Panc1 (cell line): ENCODE measurements around the gene CENPP. TPM values are rescaled to one million over a fixed set of nuclear protein-coding genes. Genes with fewer than 3 reads are reported as not detected.

Source experiments
- ATAC-seq: fragments of 200-7000 bp; cut with Tn5 transposase; 2 replicates; pipeline ENCODE4 v1.9.1; 2020; ENCODE audit warnings: mild to moderate bottlenecking, moderate library complexity
- BruUV-seq: library from RNA; stranded (reverse); fragments of 400-500 nt; replicated peaks from 2 replicates; lab custom pipeline; 2021; lab: Mats Ljungman, UMichigan
- CTCF ChIA-PET: fragments of 300-600 bp; sonication (Branson Sonifier 250); formaldehyde crosslinking; loops from one replicate; lab custom pipeline; 2022; ENCODE audit warnings: antibody characterized with exemption; lab: Charles Lee
- POLR2A ChIA-PET: fragments of 300-600 bp; sonication (Branson Sonifier 250); formaldehyde crosslinking; loops from one replicate; lab custom pipeline; 2022; ENCODE audit warnings: antibody characterized with exemption; lab: Charles Lee
- DNase-seq: peaks from one replicate; pipeline ENCODE4 v3.0.0-alpha.2; 2010; ENCODE audit warnings: low read depth, low spot score
- H3K27ac ChIP-seq: 2 replicates; pipeline ENCODE4 v1.5.1; 2011; ENCODE audit warnings: mild to moderate bottlenecking, low read length, inconsistent platforms
- H3K27me3 ChIP-seq: fragments of 200-500 bp; sonication (Bioruptor generic); 2 replicates; pipeline ENCODE4 v1.6.0; 2014; ENCODE audit warnings: low read length, inconsistent platforms; ENCODE audit not compliant: control insufficient read depth, insufficient read depth
- H3K36me3 ChIP-seq: fragments of 200-500 bp; sonication (Bioruptor generic); 2 replicates; pipeline ENCODE4 v1.5.1; 2014; ENCODE audit warnings: inconsistent platforms, mild to moderate bottlenecking, low read length, moderate library complexity; ENCODE audit not compliant: control insufficient read depth, insufficient read depth
- H3K4me1 ChIP-seq: 2 replicates; pipeline ENCODE4 v1.5.1; 2011; ENCODE audit warnings: inconsistent platforms, mild to moderate bottlenecking, low read length, moderate library complexity; ENCODE audit not compliant: control insufficient read depth, insufficient read depth
- H3K4me3 ChIP-seq, 2 experiments: 2 replicates each; pipeline ENCODE4 v1.5.1; 2011 to 2012; ENCODE audit warnings: low read depth in 2 of 2, low read length in 2 of 2, mild to moderate bottlenecking in 2 of 2, inconsistent platforms in 1 of 2, moderate library complexity in 1 of 2
- H3K9me3 ChIP-seq: fragments of 200-500 bp; sonication (Bioruptor generic); 2 replicates; pipeline ENCODE4 v1.5.1; 2014; ENCODE audit warnings: low read depth, mild to moderate bottlenecking, inconsistent platforms, low read length, moderate library complexity; ENCODE audit not compliant: control insufficient read depth, insufficient read depth
- CTCF ChIP-seq: fragments of 450-650 bp; IDR thresholded peaks from 2 replicates; pipeline ENCODE4 v1.5.1; 2017; ENCODE audit warnings: mild to moderate bottlenecking
- POLR2AphosphoS5 ChIP-seq: IDR thresholded peaks from 2 replicates; pipeline ENCODE4 v1.6.1; 2012; ENCODE audit warnings: mild to moderate bottlenecking, low read depth, low read length, moderate library complexity
- SIN3A ChIP-seq: IDR thresholded peaks from 2 replicates; pipeline ENCODE4 v1.6.1; 2012; ENCODE audit warnings: low read depth, mild to moderate bottlenecking, low read length, moderate library complexity, borderline replicate concordance; ENCODE audit not compliant: insufficient read depth
- TCF7L2 ChIP-seq: IDR thresholded peaks from 2 replicates; pipeline ENCODE4 v1.6.1; 2011; ENCODE audit warnings: mild to moderate bottlenecking, low read depth, low read length, inconsistent platforms
- in situ Hi-C: cut with HindIII; loops from 2 replicates; pipeline ENCODE4 v1.10.0; 2016; ENCODE audit warnings: low sequenced_read_pairs, low pct_unique_long_range_greater_than_20kb
- intact Hi-C: fragments of 100-400 bp; cut with micrococcal nuclease; formaldehyde crosslinking; loops from one replicate; pipeline ENCODE4 v1.10.0; 2022; ENCODE audit not compliant: unreplicated experiment
- total RNA-seq: library from RNA; stranded (reverse); gene quantifications from one replicate; pipeline ENCODE4 v1.2.1, GENCODE V29; 2021; ENCODE audit not compliant: unreplicated experiment
- TF ChIP-seq, protein P1 (sequence below), 2 experiments: IDR thresholded peaks; 2 replicates each; pipeline ENCODE4 v1.6.1; 2011 to 2012; ENCODE audit warnings: low read depth in 2 of 2, control low read depth in 1 of 2, low read length in 1 of 2, mild to moderate bottlenecking in 1 of 2, moderate library complexity in 1 of 2; ENCODE audit not compliant: insufficient read depth in 1 of 2

The CENPP gene
- total RNA-seq, 1 experiment from 2014 or later, result 6.7 TPM

GRCh38 chr9:92484563-92484962 is 158.8 kb downstream of the CENPP start:
- no peak overlapping the region for H3K4me3 ChIP-seq
- H3K27ac ChIP-seq, result no peak overlapping the region
- H3K4me1 ChIP-seq, result no peaks in the 10 kb centered on the region
- in situ Hi-C loops (no loop called here), intact Hi-C loops (no loop called here)
- no peaks in the 10 kb centered on the region for H3K9me3 ChIP-seq
- no peaks in the 10 kb centered on the region for H3K36me3 ChIP-seq
- ATAC-seq, result no peak
- no TSS peak for BruUV-seq
- DNase-seq, result no peak
- no peaks in the 10 kb centered on the region for H3K27me3 ChIP-seq
- TF ChIP-seq CTCF, result no peak
- no peak for TF ChIP-seq TCF7L2
- TF ChIP-seq POLR2AphosphoS5, result no peak
- TF ChIP-seq, protein P1, sequence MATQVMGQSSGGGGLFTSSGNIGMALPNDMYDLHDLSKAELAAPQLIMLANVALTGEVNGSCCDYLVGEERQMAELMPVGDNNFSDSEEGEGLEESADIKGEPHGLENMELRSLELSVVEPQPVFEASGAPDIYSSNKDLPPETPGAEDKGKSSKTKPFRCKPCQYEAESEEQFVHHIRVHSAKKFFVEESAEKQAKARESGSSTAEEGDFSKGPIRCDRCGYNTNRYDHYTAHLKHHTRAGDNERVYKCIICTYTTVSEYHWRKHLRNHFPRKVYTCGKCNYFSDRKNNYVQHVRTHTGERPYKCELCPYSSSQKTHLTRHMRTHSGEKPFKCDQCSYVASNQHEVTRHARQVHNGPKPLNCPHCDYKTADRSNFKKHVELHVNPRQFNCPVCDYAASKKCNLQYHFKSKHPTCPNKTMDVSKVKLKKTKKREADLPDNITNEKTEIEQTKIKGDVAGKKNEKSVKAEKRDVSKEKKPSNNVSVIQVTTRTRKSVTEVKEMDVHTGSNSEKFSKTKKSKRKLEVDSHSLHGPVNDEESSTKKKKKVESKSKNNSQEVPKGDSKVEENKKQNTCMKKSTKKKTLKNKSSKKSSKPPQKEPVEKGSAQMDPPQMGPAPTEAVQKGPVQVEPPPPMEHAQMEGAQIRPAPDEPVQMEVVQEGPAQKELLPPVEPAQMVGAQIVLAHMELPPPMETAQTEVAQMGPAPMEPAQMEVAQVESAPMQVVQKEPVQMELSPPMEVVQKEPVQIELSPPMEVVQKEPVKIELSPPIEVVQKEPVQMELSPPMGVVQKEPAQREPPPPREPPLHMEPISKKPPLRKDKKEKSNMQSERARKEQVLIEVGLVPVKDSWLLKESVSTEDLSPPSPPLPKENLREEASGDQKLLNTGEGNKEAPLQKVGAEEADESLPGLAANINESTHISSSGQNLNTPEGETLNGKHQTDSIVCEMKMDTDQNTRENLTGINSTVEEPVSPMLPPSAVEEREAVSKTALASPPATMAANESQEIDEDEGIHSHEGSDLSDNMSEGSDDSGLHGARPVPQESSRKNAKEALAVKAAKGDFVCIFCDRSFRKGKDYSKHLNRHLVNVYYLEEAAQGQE (IDR thresholded peaks at IDR 0.05; ENCODE audit: insufficient read depth in 1 of 2, low read depth in 2 of 2, low read length in 1 of 2), result no peak
- TF ChIP-seq SIN3A, result no peak
- CTCF ChIA-PET, result no interaction called here
- POLR2A ChIA-PET, result no interaction called here

GRCh38 chr9:92486371-92486770 is 160.6 kb downstream of the CENPP start:
- DNase-seq (no peak), ATAC-seq (no peak)
- intact Hi-C loops (no loop called here), in situ Hi-C loops (no loop called here)
- POLR2A ChIA-PET, result interaction anchor here (0.5 kb wide), 1 partner anchor 97 kb away, joined by 7 read pairs; no protein-coding TSS in a partner anchor
- H3K27me3 ChIP-seq, result no peaks in the 10 kb centered on the region
- H3K9me3 ChIP-seq, result no peaks in the 10 kb centered on the region
- H3K27ac ChIP-seq, result no peak overlapping the region
- H3K36me3 ChIP-seq, result no peaks in the 10 kb centered on the region
- TF ChIP-seq POLR2AphosphoS5 (no peak), SIN3A (no peak)
- H3K4me1 ChIP-seq, result no peaks in the 10 kb centered on the region
- CTCF ChIA-PET, result no interaction called here
- BruUV-seq, result no TSS peak
- no peak overlapping the region for H3K4me3 ChIP-seq

DNA sequence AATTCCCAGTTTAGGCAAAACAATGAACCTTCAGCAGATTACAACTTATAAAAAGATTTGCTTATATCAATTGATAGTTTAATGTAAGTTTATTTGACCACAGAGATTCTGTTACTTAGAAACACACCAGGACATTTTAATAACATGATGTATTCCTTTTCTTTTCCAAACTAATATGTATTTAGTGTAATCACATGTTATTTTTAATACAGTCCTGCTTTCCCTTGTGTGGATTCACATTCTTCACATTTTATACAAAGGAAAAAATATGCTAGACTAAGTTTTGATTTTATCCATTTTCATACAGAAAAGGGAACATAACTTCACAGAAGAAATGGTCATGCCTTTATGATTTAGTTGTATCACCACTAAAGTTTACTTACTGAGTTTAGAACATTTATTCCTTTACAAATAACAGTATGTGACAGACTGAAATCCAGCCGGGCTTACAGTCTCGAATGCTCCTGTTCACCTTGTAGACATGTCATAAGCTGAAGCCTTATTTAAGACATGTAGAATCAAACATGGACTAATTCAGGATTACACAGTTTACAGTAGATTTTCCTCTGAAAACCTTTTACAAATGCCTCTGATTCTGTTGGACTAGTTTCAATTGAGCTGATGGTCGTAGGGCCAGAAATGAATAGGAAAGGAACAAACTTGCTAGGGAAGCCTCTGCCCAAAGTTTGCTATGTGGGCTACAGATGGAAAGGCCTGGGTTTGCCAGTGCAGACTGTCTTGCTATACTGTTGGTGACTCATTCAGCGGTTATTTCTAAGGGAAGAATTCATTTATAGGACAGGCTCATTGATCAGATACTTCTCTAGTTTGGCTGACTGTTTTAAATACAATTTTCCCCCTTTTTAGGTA is 163.2 kb downstream of the CENPP start:
- POLR2A ChIA-PET, result no interaction called here
- Histone ChIP-seq H3K36me3 (no peaks in the 10 kb centered on the region), H3K9me3 (no peaks in the 10 kb centered on the region), H3K27me3 (no peaks in the 10 kb centered on the region), H3K4me3 (no peak overlapping the region), H3K4me1 (no peaks in the 10 kb centered on the region), H3K27ac (no peak overlapping the region)
- in situ Hi-C loops (no loop called here), intact Hi-C loops (no loop called here)
- DNase-seq, result no peak
- no TSS peak for BruUV-seq
- TF ChIP-seq CTCF, result no peak
- no peak for TF ChIP-seq SIN3A
- TF ChIP-seq, protein P1 (IDR thresholded peaks at IDR 0.05; ENCODE audit: insufficient read depth in 1 of 2, low read depth in 2 of 2, low read length in 1 of 2), result no peak
- no peak for TF ChIP-seq TCF7L2
- TF ChIP-seq POLR2AphosphoS5, result no peak
- CTCF ChIA-PET, result no interaction called here
- no peak for ATAC-seq
